Testis (tissue), 3 donors: ENCODE data around the gene WDR49. TPM values are rescaled to one million over a fixed set of nuclear protein-coding genes. Genes with fewer than 3 reads are reported as not detected.

ENCODE experiments used
- DNase-seq: peaks from one replicate; pipeline ENCODE4 v3.0.0-alpha.2; 2019
- H3K27ac ChIP-seq, 2 donors: fragments of 200-600 bp; sonication (generic); one replicate each; pipeline ENCODE4 v1.5.1; 2019
- H3K27me3 ChIP-seq: fragments of 200-600 bp; sonication (generic); one replicate; pipeline ENCODE4 v1.5.1; 2019
- H3K36me3 ChIP-seq: fragments of 200-600 bp; sonication (generic); one replicate; pipeline ENCODE4 v1.5.1; 2017; ENCODE audit warnings: low read depth; ENCODE audit errors: missing control alignments
- H3K4me1 ChIP-seq: fragments of 200-600 bp; sonication (generic); one replicate; pipeline ENCODE4 v1.5.1; 2019
- H3K4me3 ChIP-seq, 2 donors: fragments of 200-600 bp; sonication (generic); one replicate each; pipeline ENCODE4 v1.5.1; 2017 to 2019
- H3K9me3 ChIP-seq: fragments of 200-600 bp; sonication (generic); one replicate; pipeline ENCODE4 v1.5.1; 2017
- POLR2A ChIP-seq: fragments of 450-650 bp; IDR thresholded peaks from one replicate; pipeline ENCODE4 v1.6.1; 2017; ENCODE audit warnings: antibody characterized with exemption, mild to moderate bottlenecking, moderate library complexity
- WGBS, 2 donors: methylation state at CpG; one replicate each; pipeline ENCODE4 v1.1.5; 2018; 5-methylcytosine and 5-hydroxymethylcytosine counted together
- intact Hi-C: fragments of 100-400 bp; cut with DNase I; formaldehyde crosslinking; loops from one replicate; pipeline ENCODE4 v1.15.1; 2023; ENCODE audit warnings: low total_unique reads
- polyA plus RNA-seq: library from polyadenylated mRNA; stranded (reverse); fragments of 350-450 nt; fragmentation: Illumina TruSeq; extraction: RNeasy Lipid Tissue Mini Kit (QIAGEN cat#74804); gene quantifications from one replicate; pipeline ENCODE4 v1.2.3, GENCODE V29; 2014; ENCODE audit warnings: low read depth, low replicate concordance; ENCODE audit not compliant: insufficient read depth
- small RNA-seq, 2 donors: library from RNA; depleted of rRNA; stranded (forward); fragments of <200 nt; gene quantifications; one replicate each; pipeline ENCODE3, GENCODE V24; 2016
- total RNA-seq, 2 donors: library from RNA; depleted of rRNA; stranded (reverse); fragments of >200 nt; gene quantifications; one replicate each; pipeline ENCODE4 v1.2.3, GENCODE V29; 2016
- TF ChIP-seq, protein P1 (sequence below), 3 experiments: fragments of 450-650 bp in 2 of 3; fragments of 200-600 bp in 1 of 3; sonication (generic) in 1 of 3; IDR thresholded peaks; one replicate each; pipeline ENCODE4 v1.5.1; 2016 to 2019; ENCODE audit warnings: antibody characterized with exemption in 3 of 3, mild to moderate bottlenecking in 2 of 3, moderate library complexity in 1 of 3

WDR49 gene
- total and polyA plus RNA-seq, 3 donors from 2014 or later, result 0.55 to 0.93 (median 0.83) TPM

DNA sequence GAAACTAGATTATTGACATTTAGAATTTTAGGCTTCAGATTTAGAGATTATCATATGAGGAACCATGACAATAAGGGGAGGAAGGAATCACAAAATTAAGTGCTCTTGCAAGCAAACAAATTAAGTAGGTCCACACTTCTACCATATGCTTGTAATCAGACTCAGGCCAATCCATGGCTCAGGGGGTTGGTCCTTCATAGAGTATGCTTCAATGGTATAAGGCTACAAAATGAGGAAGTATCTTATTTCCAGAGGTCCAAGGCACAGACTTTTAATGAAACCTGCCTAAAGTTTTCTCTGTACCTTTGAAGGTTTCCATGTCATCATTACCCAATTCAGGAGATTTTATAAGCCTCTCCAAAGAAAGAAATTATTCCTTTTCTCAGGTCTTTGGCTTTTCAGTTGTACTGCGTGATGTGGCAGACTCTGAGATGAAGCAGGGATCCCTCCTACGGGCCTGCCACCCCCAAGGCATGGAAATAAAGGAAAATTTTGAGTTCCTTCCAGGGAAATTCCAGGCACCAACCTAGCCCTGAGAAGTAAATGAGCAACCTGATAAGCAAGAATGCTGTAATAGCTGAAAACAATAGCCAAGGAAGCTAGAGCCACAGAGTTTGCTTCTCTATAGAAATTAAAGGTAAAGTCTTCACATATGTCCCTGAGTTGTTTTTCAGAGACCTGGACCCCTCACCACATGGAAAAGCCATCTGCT is 216.2 kb downstream of the WDR49 start:
- Histone ChIP-seq H3K27ac (no peak overlapping the region), H3K9me3 (no peaks in the 10 kb centered on the region), H3K4me3 (no peak overlapping the region), H3K27me3 (no peaks in the 10 kb centered on the region), H3K4me1 (no peaks in the 10 kb centered on the region), H3K36me3 (no peaks in the 10 kb centered on the region)
- WGBS, 2 donors, result 68 to 75% methylated on average over 2 of the region's 2 CpGs
- TF ChIP-seq POLR2A, result no peak
- TF ChIP-seq, protein P1, sequence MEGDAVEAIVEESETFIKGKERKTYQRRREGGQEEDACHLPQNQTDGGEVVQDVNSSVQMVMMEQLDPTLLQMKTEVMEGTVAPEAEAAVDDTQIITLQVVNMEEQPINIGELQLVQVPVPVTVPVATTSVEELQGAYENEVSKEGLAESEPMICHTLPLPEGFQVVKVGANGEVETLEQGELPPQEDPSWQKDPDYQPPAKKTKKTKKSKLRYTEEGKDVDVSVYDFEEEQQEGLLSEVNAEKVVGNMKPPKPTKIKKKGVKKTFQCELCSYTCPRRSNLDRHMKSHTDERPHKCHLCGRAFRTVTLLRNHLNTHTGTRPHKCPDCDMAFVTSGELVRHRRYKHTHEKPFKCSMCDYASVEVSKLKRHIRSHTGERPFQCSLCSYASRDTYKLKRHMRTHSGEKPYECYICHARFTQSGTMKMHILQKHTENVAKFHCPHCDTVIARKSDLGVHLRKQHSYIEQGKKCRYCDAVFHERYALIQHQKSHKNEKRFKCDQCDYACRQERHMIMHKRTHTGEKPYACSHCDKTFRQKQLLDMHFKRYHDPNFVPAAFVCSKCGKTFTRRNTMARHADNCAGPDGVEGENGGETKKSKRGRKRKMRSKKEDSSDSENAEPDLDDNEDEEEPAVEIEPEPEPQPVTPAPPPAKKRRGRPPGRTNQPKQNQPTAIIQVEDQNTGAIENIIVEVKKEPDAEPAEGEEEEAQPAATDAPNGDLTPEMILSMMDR (IDR thresholded peaks at IDR 0.05), result no peak
- DNase-seq, result no peak
- intact Hi-C loops, result no loop called here

Small RNAs within 50 kb of the gene (small RNA-seq; reads per million reads assigned to genes)
- gene HMGN1P8, result 0 reads per million in 2 donors

Other genes with a start within 250 kb of the WDR49 start
- gene SERPINI2, start 179.9 kb downstream of the WDR49 start, total RNA-seq, result under 1 TPM in 1 of 2 donors, not detected in 1; 0.25 TPM
- gene SERPINI2, start 179.9 kb downstream of the WDR49 start, polyA plus RNA-seq, result 0.47 TPM
- 10 to 100 TPM; 59.4 to 64.7 TPM for gene PDCD10, start 81.0 kb upstream of the WDR49 start, total RNA-seq
- gene PDCD10, start 81.0 kb upstream of the WDR49 start, polyA plus RNA-seq, result 62.8 TPM
- gene SERPINI1, start 81.8 kb upstream of the WDR49 start, total RNA-seq, result 10 to 100 TPM; 17.6 to 24.0 TPM
- 13.3 TPM for gene SERPINI1, start 81.8 kb upstream of the WDR49 start, polyA plus RNA-seq